ENCODE results near the gene NIT2.
A peak's percentile ranks its signal among the peaks of the same experiment; 100 is the strongest.

Gene NIT2

GRCh38 chr3:100402256-100402655, 67.7 kb downstream of the NIT2 start:
- Histone ChIP-seq H3K4me3 (ENCODE audit: low read depth, low read length, poor library complexity, severe bottlenecking) (peak overlapping the region; percentile 94), H3K9ac (ENCODE audit: low read length) (peak overlapping the region; percentile 85), H3F3A (ENCODE audit: insufficient read depth, low read length) (no peaks in the 10 kb centered on the region), H3K4me1 (ENCODE audit: insufficient read depth, low read length, severe bottlenecking) (peaks cover 46% of the 10 kb centered on the region), H3K79me2 (ENCODE audit: insufficient read depth, low read length) (peaks cover 47% of the 10 kb centered on the region), H3K9me3 (ENCODE audit: low read length) (peaks cover 5% of the 10 kb centered on the region; the same call in 1 of the 2 replicates), H2AFZ (ENCODE audit: low read length) (no peak overlapping the region), H4K20me1 (ENCODE audit: insufficient read depth, low read length) (no peaks in the 10 kb centered on the region), H3K27me3 (ENCODE audit: insufficient read depth, low read length) (no peaks in the 10 kb centered on the region), H3K36me3 (ENCODE audit: insufficient read depth, low read length) (peaks cover 5% of the 10 kb centered on the region), H3K4me2 (ENCODE audit: low read length) (peak overlapping the region; percentile 95), H3K9me2 (ENCODE audit: low read depth, low read length) (no peaks in the 10 kb centered on the region), H3K27ac (ENCODE audit: low read depth, low read length, poor library complexity, severe bottlenecking) (peak overlapping the region; percentile 84)
- TF ChIP-seq EZH2 (IDR thresholded peaks at IDR 0.05; ENCODE audit: borderline replicate concordance, low read length) (no peak), CTCF (IDR thresholded peaks at IDR 0.05; ENCODE audit: low read length) (no peak)

- Histone ChIP-seq H4K20me1 (ENCODE audit: insufficient read depth, low read length) (no peaks in the 10 kb centered on the region), H3K9me2 (ENCODE audit: low read depth, low read length) (no peaks in the 10 kb centered on the region), H3F3A (ENCODE audit: insufficient read depth, low read length) (no peaks in the 10 kb centered on the region), H3K79me2 (ENCODE audit: insufficient read depth, low read length) (peaks cover 41% of the 10 kb centered on the region), H3K4me2 (ENCODE audit: low read length) (peak overlapping the region; percentile 95), H3K9ac (ENCODE audit: low read length) (peak overlapping the region; percentile 85), H3K36me3 (ENCODE audit: insufficient read depth, low read length) (peaks cover 6% of the 10 kb centered on the region; the same call in 1 of the 2 replicates), H3K4me1 (ENCODE audit: insufficient read depth, low read length, severe bottlenecking) (peaks cover 44% of the 10 kb centered on the region), H3K27me3 (ENCODE audit: insufficient read depth, low read length) (no peaks in the 10 kb centered on the region), H3K4me3 (ENCODE audit: low read depth, low read length, poor library complexity, severe bottlenecking) (peak overlapping the region; percentile 94), H2AFZ (ENCODE audit: low read length) (peak overlapping the region; percentile 67; the same call in 1 of the 2 replicates), H3K9me3 (ENCODE audit: low read length) (peaks cover 10% of the 10 kb centered on the region), H3K27ac (ENCODE audit: low read depth, low read length, poor library complexity, severe bottlenecking) (peak overlapping the region; percentile 84)
- no peak for TF ChIP-seq EZH2 (IDR thresholded peaks at IDR 0.05; ENCODE audit: borderline replicate concordance, low read length)
- TF ChIP-seq CTCF (IDR thresholded peaks at IDR 0.05; ENCODE audit: low read length), result no peak
Observed at GRCh38 chr3:100402891-100403290, 68.3 kb downstream of the NIT2 start.

- H3K4me3 ChIP-seq (ENCODE audit: low read depth, low read length, poor library complexity, severe bottlenecking), result peak overlapping the region; percentile 94
- no peaks in the 10 kb centered on the region for H4K20me1 ChIP-seq (ENCODE audit: insufficient read depth, low read length)
- H3K79me2 ChIP-seq (ENCODE audit: insufficient read depth, low read length), result peaks cover 33% of the 10 kb centered on the region
- TF ChIP-seq CTCF (IDR thresholded peaks at IDR 0.05; ENCODE audit: low read length) (no peak; the same call in 1 of the 2 replicates), EZH2 (IDR thresholded peaks at IDR 0.05; ENCODE audit: borderline replicate concordance, low read length) (no peak)
- peak overlapping the region; percentile 25 for H3K27ac ChIP-seq (ENCODE audit: low read depth, low read length, poor library complexity, severe bottlenecking)
- peak overlapping the region; percentile 95 for H3K4me2 ChIP-seq (ENCODE audit: low read length)
- H3K9me3 ChIP-seq (ENCODE audit: low read length), result peaks cover 17% of the 10 kb centered on the region
- peaks cover 13% of the 10 kb centered on the region for H3K36me3 ChIP-seq (ENCODE audit: insufficient read depth, low read length)
- no peaks in the 10 kb centered on the region for H3K9me2 ChIP-seq (ENCODE audit: low read depth, low read length)
- H3K27me3 ChIP-seq (ENCODE audit: insufficient read depth, low read length), result no peaks in the 10 kb centered on the region
- peak overlapping the region; percentile 67; the same call in 1 of the 2 replicates for H2AFZ ChIP-seq (ENCODE audit: low read length)
- no peaks in the 10 kb centered on the region for H3F3A ChIP-seq (ENCODE audit: insufficient read depth, low read length)
- peaks cover 40% of the 10 kb centered on the region for H3K4me1 ChIP-seq (ENCODE audit: insufficient read depth, low read length, severe bottlenecking)
- H3K9ac ChIP-seq (ENCODE audit: low read length), result peak overlapping the region; percentile 85
Observed at GRCh38 chr3:100403362-100404249, 69.0 kb downstream of the NIT2 start.

All from OCI-LY1 (cell line).